PFSK-1 (cell line): Measurements from ENCODE around the gene CHRM1.

Experiments
- FOXP2 ChIP-seq: optimal IDR thresholded peaks from 2 replicates; pipeline ENCODE3; 2011; ENCODE audit warnings: borderline replicate concordance, control low read depth, inconsistent platforms; ENCODE audit not compliant: insufficient read depth; ENCODE audit errors: extremely low read length, extremely low read depth
- POLR2AphosphoS5 ChIP-seq: IDR thresholded peaks from 2 replicates; pipeline ENCODE4 v1.6.1; 2012; ENCODE audit warnings: low read depth, mild to moderate bottlenecking, control low read depth, low read length, moderate library complexity
- SIN3A ChIP-seq: IDR thresholded peaks from 2 replicates; pipeline ENCODE4 v1.6.1; 2012; ENCODE audit warnings: mild to moderate bottlenecking, low read length, moderate library complexity, borderline replicate concordance; ENCODE audit not compliant: insufficient read depth
- TAF1 ChIP-seq: IDR thresholded peaks from 2 replicates; pipeline ENCODE4 v1.6.1; 2012; ENCODE audit warnings: low read length, control low read depth, borderline replicate concordance; ENCODE audit not compliant: insufficient read depth
- TF ChIP-seq, protein P1 (sequence below), 2 experiments: IDR thresholded peaks; 2 replicates each; pipeline versions ENCODE4 v1.6.1 to v1.8.0; 2011 to 2012; ENCODE audit warnings: low read depth in 2 of 2, low read length in 2 of 2, control low read depth in 1 of 2, inconsistent platforms in 1 of 2, mild to moderate bottlenecking in 1 of 2, moderate library complexity in 1 of 2; ENCODE audit not compliant: insufficient read depth in 1 of 2

DNA sequence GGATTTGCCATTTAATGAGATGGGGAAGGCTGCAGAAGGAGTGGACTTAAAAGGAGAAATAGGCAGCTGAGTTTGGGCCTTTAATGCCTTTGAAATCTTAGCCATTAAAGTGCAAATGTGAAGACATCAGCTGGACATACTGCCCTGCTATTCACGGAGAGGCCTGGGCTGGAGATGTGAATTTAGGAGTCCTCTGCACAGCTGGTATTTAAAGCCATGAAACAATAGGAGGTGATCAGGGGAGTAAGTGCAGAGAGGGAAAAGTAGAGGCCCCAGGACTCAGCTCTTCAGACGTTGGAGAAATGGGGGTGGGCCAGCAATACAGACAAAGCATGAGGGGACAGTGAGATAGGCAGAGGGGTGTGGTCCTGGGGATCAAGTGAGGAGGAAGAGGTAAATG, 23.9 kb downstream of the CHRM1 start:
- TF ChIP-seq, protein P1, sequence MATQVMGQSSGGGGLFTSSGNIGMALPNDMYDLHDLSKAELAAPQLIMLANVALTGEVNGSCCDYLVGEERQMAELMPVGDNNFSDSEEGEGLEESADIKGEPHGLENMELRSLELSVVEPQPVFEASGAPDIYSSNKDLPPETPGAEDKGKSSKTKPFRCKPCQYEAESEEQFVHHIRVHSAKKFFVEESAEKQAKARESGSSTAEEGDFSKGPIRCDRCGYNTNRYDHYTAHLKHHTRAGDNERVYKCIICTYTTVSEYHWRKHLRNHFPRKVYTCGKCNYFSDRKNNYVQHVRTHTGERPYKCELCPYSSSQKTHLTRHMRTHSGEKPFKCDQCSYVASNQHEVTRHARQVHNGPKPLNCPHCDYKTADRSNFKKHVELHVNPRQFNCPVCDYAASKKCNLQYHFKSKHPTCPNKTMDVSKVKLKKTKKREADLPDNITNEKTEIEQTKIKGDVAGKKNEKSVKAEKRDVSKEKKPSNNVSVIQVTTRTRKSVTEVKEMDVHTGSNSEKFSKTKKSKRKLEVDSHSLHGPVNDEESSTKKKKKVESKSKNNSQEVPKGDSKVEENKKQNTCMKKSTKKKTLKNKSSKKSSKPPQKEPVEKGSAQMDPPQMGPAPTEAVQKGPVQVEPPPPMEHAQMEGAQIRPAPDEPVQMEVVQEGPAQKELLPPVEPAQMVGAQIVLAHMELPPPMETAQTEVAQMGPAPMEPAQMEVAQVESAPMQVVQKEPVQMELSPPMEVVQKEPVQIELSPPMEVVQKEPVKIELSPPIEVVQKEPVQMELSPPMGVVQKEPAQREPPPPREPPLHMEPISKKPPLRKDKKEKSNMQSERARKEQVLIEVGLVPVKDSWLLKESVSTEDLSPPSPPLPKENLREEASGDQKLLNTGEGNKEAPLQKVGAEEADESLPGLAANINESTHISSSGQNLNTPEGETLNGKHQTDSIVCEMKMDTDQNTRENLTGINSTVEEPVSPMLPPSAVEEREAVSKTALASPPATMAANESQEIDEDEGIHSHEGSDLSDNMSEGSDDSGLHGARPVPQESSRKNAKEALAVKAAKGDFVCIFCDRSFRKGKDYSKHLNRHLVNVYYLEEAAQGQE (IDR thresholded peaks at IDR 0.05; ENCODE audit: insufficient read depth in 1 of 2, low read depth in 2 of 2, low read length in 2 of 2): no peak
- TF ChIP-seq SIN3A: no peak
- no peak for TF ChIP-seq TAF1
- TF ChIP-seq POLR2AphosphoS5: no peak
- no peak for TF ChIP-seq FOXP2
